ENCODE data around the gene LHX4. TPM values are rescaled to one million over a fixed set of nuclear protein-coding genes. Genes with fewer than 3 reads are reported as not detected.

The LHX4 gene
- total RNA-seq, 1 donor from 2014 or later, result 0.72 TPM

GRCh38 chr1:180225403-180225802 lies 4.7 kb upstream of the LHX4 start:
- DNase-seq (ENCODE audit: low spot score), result no peak

GRCh38 chr1:180227861-180228647 lies 2.0 kb upstream of the LHX4 start:
- DNase-seq (ENCODE audit: low spot score), result no peak

GRCh38 chr1:180228648-180229482 lies 1.2 kb upstream of the LHX4 start:
- no peak for DNase-seq (ENCODE audit: low spot score)

GRCh38 chr1:180230416-180230790 lies 339 bp downstream of the LHX4 start:
- no peak for DNase-seq (ENCODE audit: low spot score)

- peak; percentile 31 for DNase-seq (ENCODE audit: low spot score)
Observed at GRCh38 chr1:180230791-180231505, 884 bp downstream of the LHX4 start.

- DNase-seq (ENCODE audit: low spot score), result no peak
Observed at GRCh38 chr1:180231506-180231921, 1.4 kb downstream of the LHX4 start.

- DNase-seq (ENCODE audit: low spot score), result no peak
Observed at GRCh38 chr1:180231936-180232335, 1.9 kb downstream of the LHX4 start.

GRCh38 chr1:180232521-180233043 lies 2.5 kb downstream of the LHX4 start:
- DNase-seq (ENCODE audit: low spot score), result no peak

- no peak for DNase-seq (ENCODE audit: low spot score)
Observed at GRCh38 chr1:180233191-180234011, 3.3 kb downstream of the LHX4 start.

- DNase-seq (ENCODE audit: low spot score), result no peak
Observed at GRCh38 chr1:180234369-180235076, 4.5 kb downstream of the LHX4 start.

- DNase-seq (ENCODE audit: low spot score), result no peak
Observed at GRCh38 chr1:180235077-180235501, 5.0 kb downstream of the LHX4 start.

GRCh38 chr1:180235502-180236239 lies 5.6 kb downstream of the LHX4 start:
- no peak for DNase-seq (ENCODE audit: low spot score)

GRCh38 chr1:180236698-180237509 lies 6.8 kb downstream of the LHX4 start:
- no peak for DNase-seq (ENCODE audit: low spot score)

- no peak for DNase-seq (ENCODE audit: low spot score)
Observed at GRCh38 chr1:180237869-180238476, 7.9 kb downstream of the LHX4 start.

GRCh38 chr1:180238675-180239074 lies 8.6 kb downstream of the LHX4 start:
- DNase-seq (ENCODE audit: low spot score), result no peak

GRCh38 chr1:180239145-180240096 lies 9.4 kb downstream of the LHX4 start:
- no peak for DNase-seq (ENCODE audit: low spot score)

Measured in umbilical cord (tissue), 2 donors.